H9 (cell line): ENCODE results near the gene AGAP3. TPM values are rescaled to one million over a fixed set of nuclear protein-coding genes. Genes with fewer than 3 reads are reported as not detected.
A peak's percentile ranks its signal among the peaks of the same experiment; 100 is the strongest.

Source experiments
- DNase-seq: peaks from one replicate; pipeline ENCODE4 v3.0.0-alpha.2; 2017
- H2AFZ ChIP-seq: one replicate; pipeline ENCODE4 v1.6.1; 2013; ENCODE audit warnings: mild to moderate bottlenecking, low read length, control low read depth, moderate library complexity
- H2AK5ac ChIP-seq: 2 replicates; pipeline ENCODE4 v1.6.1; 2013; ENCODE audit warnings: low read length, control low read depth, mixed read lengths; ENCODE audit not compliant: insufficient read length
- H2BK120ac ChIP-seq: one replicate; pipeline ENCODE4 v1.6.1; 2013; ENCODE audit warnings: low read depth, mild to moderate bottlenecking, low read length, control low read depth, inconsistent platforms; ENCODE audit not compliant: poor library complexity, severe bottlenecking
- H2BK12ac ChIP-seq: 2 replicates; pipeline ENCODE4 v1.6.1; 2013; ENCODE audit warnings: low read length, control low read depth, mixed read lengths, low read depth; ENCODE audit not compliant: insufficient read length
- H2BK15ac ChIP-seq: 2 replicates; pipeline ENCODE4 v1.6.1; 2013; ENCODE audit warnings: low read depth, low read length, control low read depth
- H2BK20ac ChIP-seq: one replicate; pipeline ENCODE4 v1.6.1; 2013; ENCODE audit warnings: low read depth, mild to moderate bottlenecking, low read length, control low read depth, inconsistent platforms; ENCODE audit not compliant: poor library complexity, severe bottlenecking
- H2BK5ac ChIP-seq: 2 replicates; pipeline ENCODE4 v1.6.1; 2013; ENCODE audit warnings: low read length, control low read depth, mixed read lengths; ENCODE audit not compliant: insufficient read length
- H3K14ac ChIP-seq: 2 replicates; pipeline ENCODE4 v1.6.1; 2013; ENCODE audit warnings: low read length, control low read depth; ENCODE audit not compliant: insufficient read depth
- H3K18ac ChIP-seq: 2 replicates; pipeline ENCODE4 v1.6.1; 2013; ENCODE audit warnings: low read depth, mild to moderate bottlenecking, mixed read lengths, low read length, control low read depth; ENCODE audit not compliant: insufficient read length
- H3K23ac ChIP-seq: 2 replicates; pipeline ENCODE4 v1.6.1; 2013; ENCODE audit warnings: low read length, control low read depth, mixed read lengths, low read depth; ENCODE audit not compliant: insufficient read length
- H3K23me2 ChIP-seq: 2 replicates; pipeline ENCODE4 v1.6.1; 2013; ENCODE audit warnings: low read depth, mild to moderate bottlenecking, mixed read lengths, low read length, control low read depth; ENCODE audit not compliant: insufficient read length, poor library complexity, severe bottlenecking
- H3K27ac ChIP-seq: 2 replicates; pipeline ENCODE4 v1.5.1; 2013; ENCODE audit warnings: low read length, control low read depth, mixed read lengths, low read depth; ENCODE audit not compliant: insufficient read length
- H3K27me3 ChIP-seq: 2 replicates; pipeline ENCODE4 v1.6.1; 2013; ENCODE audit warnings: low read length, control low read depth, inconsistent platforms; ENCODE audit not compliant: insufficient read depth
- H3K4ac ChIP-seq: 2 replicates; pipeline ENCODE4 v1.6.1; 2013; ENCODE audit warnings: low read depth, mild to moderate bottlenecking, control low read depth, inconsistent platforms, low read length, moderate library complexity
- H3K4me1 ChIP-seq: 2 replicates; pipeline ENCODE4 v1.6.1; 2013; ENCODE audit warnings: low read length, control low read depth, inconsistent platforms; ENCODE audit not compliant: insufficient read depth
- H3K4me2 ChIP-seq: 2 replicates; pipeline ENCODE4 v1.6.1; 2013; ENCODE audit warnings: low read length, control low read depth, mixed read lengths; ENCODE audit not compliant: insufficient read length, insufficient read depth
- H3K56ac ChIP-seq: 2 replicates; pipeline ENCODE4 v1.6.1; 2013; ENCODE audit warnings: low read depth, mild to moderate bottlenecking, mixed read lengths, low read length, control low read depth; ENCODE audit not compliant: insufficient read length
- H3K79me1 ChIP-seq: 2 replicates; pipeline ENCODE4 v1.6.1; 2013; ENCODE audit warnings: low read depth, mild to moderate bottlenecking, moderate library complexity, low read length, control low read depth, inconsistent platforms; ENCODE audit not compliant: insufficient read depth, poor library complexity, severe bottlenecking
- H3K79me2 ChIP-seq: 2 replicates; pipeline ENCODE4 v1.6.1; 2013; ENCODE audit warnings: low read length, control low read depth, inconsistent platforms; ENCODE audit not compliant: insufficient read depth
- H3K9ac ChIP-seq: 2 replicates; pipeline ENCODE4 v1.6.1; 2013; ENCODE audit warnings: low read length, control low read depth, mixed read lengths; ENCODE audit not compliant: insufficient read length; ENCODE audit errors: extremely low read depth
- H3K9me3 ChIP-seq: one replicate; pipeline ENCODE4 v1.6.1; 2013; ENCODE audit warnings: low read depth, low read length, inconsistent platforms; ENCODE audit not compliant: control insufficient read depth
- H3T11ph ChIP-seq: one replicate; pipeline ENCODE4 v1.6.1; 2013; ENCODE audit warnings: mild to moderate bottlenecking, low read length, control low read depth, inconsistent platforms
- H4K20me1 ChIP-seq: one replicate; pipeline ENCODE4 v1.6.1; 2013; ENCODE audit not compliant: control insufficient read depth, insufficient read length, insufficient read depth
- H4K5ac ChIP-seq: 2 replicates; pipeline ENCODE4 v1.6.1; 2013; ENCODE audit warnings: low read depth, mild to moderate bottlenecking, mixed read lengths, low read length, control low read depth; ENCODE audit not compliant: insufficient read length
- H4K8ac ChIP-seq: replicated peaks from 2 replicates; pipeline ENCODE4 v1.6.1; 2013; ENCODE audit warnings: low read length, control low read depth, mixed read lengths, low read depth; ENCODE audit not compliant: insufficient read length
- H4K91ac ChIP-seq: 2 replicates; pipeline ENCODE4 v1.6.1; 2013; ENCODE audit warnings: low read depth, mild to moderate bottlenecking, moderate library complexity, mixed read lengths, low read length, control low read depth; ENCODE audit not compliant: insufficient read length
- H3K27ac Mint-ChIP-seq, 3 experiments: 2 replicates in 2 of 3; 3 replicates in 1 of 3; pipeline ENCODE4 v1.8.0; 2020 to 2021; ENCODE audit warnings: mixed read lengths in 3 of 3, mild to moderate bottlenecking in 1 of 3, moderate library complexity in 1 of 3
- H3K27me3 Mint-ChIP-seq: 2 replicates; pipeline ENCODE4 v1.8.0; 2021; ENCODE audit warnings: low read depth, mild to moderate bottlenecking, moderate library complexity, mixed read lengths
- H3K36me3 Mint-ChIP-seq, 3 experiments: 2 replicates in 2 of 3; 3 replicates in 1 of 3; pipeline ENCODE4 v1.8.0; 2020 to 2021; ENCODE audit warnings: low read depth in 3 of 3, mixed read lengths in 3 of 3; ENCODE audit not compliant: insufficient read depth in 1 of 3
- H3K4me1 Mint-ChIP-seq, 2 experiments: 2 replicates each; pipeline ENCODE4 v1.8.0; 2020; ENCODE audit warnings: mixed read lengths in 2 of 2
- H3K4me3 Mint-ChIP-seq, 2 experiments: 2 replicates in 1 of 2; 3 replicates in 1 of 2; pipeline ENCODE4 v1.8.0; 2020 to 2021; ENCODE audit warnings: mild to moderate bottlenecking in 2 of 2, mixed read lengths in 2 of 2, moderate library complexity in 1 of 2
- H3K9me3 Mint-ChIP-seq, 2 experiments: 2 replicates in 1 of 2; 3 replicates in 1 of 2; pipeline ENCODE4 v1.8.0; 2020; ENCODE audit warnings: mild to moderate bottlenecking in 2 of 2, mixed read lengths in 2 of 2, moderate library complexity in 1 of 2
- WGBS: extraction: QIAGEN DNeasy Blood & Tissue Kit; methylation state at CpG from one replicate; pipeline ENCODE4 v1.1.7; 2013; ENCODE audit warnings: missing lambda C conversion rate, low lambda C conversion rate, mixed read lengths; ENCODE audit not compliant: insufficient read length; ENCODE audit errors: extremely low coverage; 5-methylcytosine and 5-hydroxymethylcytosine counted together
- total RNA-seq: library from RNA; stranded (reverse); gene quantifications from 2 replicates; pipeline ENCODE4 v1.2.1, GENCODE V29; 2021
- TF ChIP-seq, protein P1 (sequence below): fragments of 200-600 bp; sonication (generic); conservative IDR thresholded peaks from 3 replicates; pipeline ENCODE4 v1.8.0; 2021; ENCODE audit warnings: antibody characterized with exemption, mild to moderate bottlenecking

Gene AGAP3
- total RNA-seq, 1 experiment from 2014 or later, result 97.7 TPM

- no peak overlapping the region for H3K18ac ChIP-seq
- no peak for DNase-seq
- H3K23me2 ChIP-seq, result peaks cover 29% of the 10 kb centered on the region
- H2BK12ac ChIP-seq, result no peak overlapping the region
- H3K56ac ChIP-seq, result no peak overlapping the region
- TF ChIP-seq, protein P1, sequence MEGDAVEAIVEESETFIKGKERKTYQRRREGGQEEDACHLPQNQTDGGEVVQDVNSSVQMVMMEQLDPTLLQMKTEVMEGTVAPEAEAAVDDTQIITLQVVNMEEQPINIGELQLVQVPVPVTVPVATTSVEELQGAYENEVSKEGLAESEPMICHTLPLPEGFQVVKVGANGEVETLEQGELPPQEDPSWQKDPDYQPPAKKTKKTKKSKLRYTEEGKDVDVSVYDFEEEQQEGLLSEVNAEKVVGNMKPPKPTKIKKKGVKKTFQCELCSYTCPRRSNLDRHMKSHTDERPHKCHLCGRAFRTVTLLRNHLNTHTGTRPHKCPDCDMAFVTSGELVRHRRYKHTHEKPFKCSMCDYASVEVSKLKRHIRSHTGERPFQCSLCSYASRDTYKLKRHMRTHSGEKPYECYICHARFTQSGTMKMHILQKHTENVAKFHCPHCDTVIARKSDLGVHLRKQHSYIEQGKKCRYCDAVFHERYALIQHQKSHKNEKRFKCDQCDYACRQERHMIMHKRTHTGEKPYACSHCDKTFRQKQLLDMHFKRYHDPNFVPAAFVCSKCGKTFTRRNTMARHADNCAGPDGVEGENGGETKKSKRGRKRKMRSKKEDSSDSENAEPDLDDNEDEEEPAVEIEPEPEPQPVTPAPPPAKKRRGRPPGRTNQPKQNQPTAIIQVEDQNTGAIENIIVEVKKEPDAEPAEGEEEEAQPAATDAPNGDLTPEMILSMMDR, result no peak
- no peak overlapping the region for H3K4ac ChIP-seq
- Mint-ChIP-seq H3K9me3 (no peaks in the 10 kb centered on the region; a peak in 1 of 5 replicates), H3K4me1 (peaks cover 28 to 39% of the 10 kb centered on the region in 2 experiments), H3K27me3 (peaks cover 36% of the 10 kb centered on the region), H3K4me3 (peak overlapping the region; percentile 78 to 91; a peak in 3 of 5 replicates), H3K36me3 (peaks cover 0 to 11% (median 0%) of the 10 kb centered on the region in 3 experiments; a peak in 3 of 7 replicates), H3K27ac (no peak overlapping the region)
- no peak overlapping the region for H4K5ac ChIP-seq
- H3K27ac ChIP-seq, result no peak overlapping the region
- H3K27me3 ChIP-seq, result no peaks in the 10 kb centered on the region; the same call in 1 of the 2 replicates
- no peak overlapping the region for H4K8ac ChIP-seq
- H3K9me3 ChIP-seq, result no peaks in the 10 kb centered on the region
- no peak overlapping the region for H2AK5ac ChIP-seq
- no peak overlapping the region for H2BK5ac ChIP-seq
- H4K20me1 ChIP-seq, result no peaks in the 10 kb centered on the region
- no peak overlapping the region for H2BK20ac ChIP-seq
- H4K91ac ChIP-seq, result no peak overlapping the region
- no peak overlapping the region for H3K14ac ChIP-seq
- WGBS, result no CpG with 5 or more reads among the region's 6 CpGs
- no peak overlapping the region for H3K4me2 ChIP-seq
- no peak overlapping the region for H3K23ac ChIP-seq
- H3K9ac ChIP-seq, result no peak overlapping the region
- H3T11ph ChIP-seq, result no peak overlapping the region
- peaks cover 8% of the 10 kb centered on the region for H3K4me1 ChIP-seq
- no peaks in the 10 kb centered on the region for H3K79me1 ChIP-seq
- H2AFZ ChIP-seq, result no peak overlapping the region
- no peaks in the 10 kb centered on the region for H3K79me2 ChIP-seq
- H2BK15ac ChIP-seq, result no peak overlapping the region
- H2BK120ac ChIP-seq, result no peak overlapping the region
Measured at GRCh38 chr7:151056283-151056665, 30.0 kb upstream of the AGAP3 start.
